ENCODE data around the gene EVA1A.

GRCh38 chr2:75475049-75475448, 85.7 kb downstream of the EVA1A start:
- no peak for TF ChIP-seq CTCF (IDR thresholded peaks at IDR 0.05)
- TF ChIP-seq POLR2A (IDR thresholded peaks at IDR 0.05) = no peak
